ENCODE measurements around the gene SOX10.

Gene SOX10

GRCh38 chr22:37961062-37961461, 23.3 kb downstream of the SOX10 start:
- no peak for TF ChIP-seq TAF1 (IDR thresholded peaks at IDR 0.05; ENCODE audit: borderline replicate concordance, insufficient read depth, low read length)
- TF ChIP-seq SIN3A (IDR thresholded peaks at IDR 0.05; ENCODE audit: borderline replicate concordance, insufficient read depth, low read length) = no peak
- no peak for TF ChIP-seq POLR2AphosphoS5 (IDR thresholded peaks at IDR 0.05; ENCODE audit: low read depth, low read length)
- TF ChIP-seq REST (IDR thresholded peaks at IDR 0.05; ENCODE audit: insufficient read depth in 1 of 2, low read depth in 2 of 2, low read length in 2 of 2) = no peak
- no peak for TF ChIP-seq FOXP2 (optimal IDR thresholded peaks at IDR 0.05; ENCODE audit: borderline replicate concordance, extremely low read depth, extremely low read length, insufficient read depth)

GRCh38 chr22:37959231-37959825, 25.0 kb downstream of the SOX10 start:
- no peak for TF ChIP-seq TAF1 (IDR thresholded peaks at IDR 0.05; ENCODE audit: borderline replicate concordance, insufficient read depth, low read length)
- no peak for TF ChIP-seq SIN3A (IDR thresholded peaks at IDR 0.05; ENCODE audit: borderline replicate concordance, insufficient read depth, low read length)
- TF ChIP-seq REST (IDR thresholded peaks at IDR 0.05; ENCODE audit: insufficient read depth in 1 of 2, low read depth in 2 of 2, low read length in 2 of 2) = no peak
- no peak for TF ChIP-seq POLR2AphosphoS5 (IDR thresholded peaks at IDR 0.05; ENCODE audit: low read depth, low read length)
- no peak for TF ChIP-seq FOXP2 (optimal IDR thresholded peaks at IDR 0.05; ENCODE audit: borderline replicate concordance, extremely low read depth, extremely low read length, insufficient read depth)

GRCh38 chr22:37957232-37957631, 27.1 kb downstream of the SOX10 start:
- TF ChIP-seq TAF1 (IDR thresholded peaks at IDR 0.05; ENCODE audit: borderline replicate concordance, insufficient read depth, low read length) = no peak
- TF ChIP-seq POLR2AphosphoS5 (IDR thresholded peaks at IDR 0.05; ENCODE audit: low read depth, low read length) = no peak
- no peak for TF ChIP-seq SIN3A (IDR thresholded peaks at IDR 0.05; ENCODE audit: borderline replicate concordance, insufficient read depth, low read length)
- TF ChIP-seq REST (IDR thresholded peaks at IDR 0.05; ENCODE audit: insufficient read depth in 1 of 2, low read depth in 2 of 2, low read length in 2 of 2) = no peak
- TF ChIP-seq FOXP2 (optimal IDR thresholded peaks at IDR 0.05; ENCODE audit: borderline replicate concordance, extremely low read depth, extremely low read length, insufficient read depth) = no peak

- TF ChIP-seq SIN3A (IDR thresholded peaks at IDR 0.05; ENCODE audit: borderline replicate concordance, insufficient read depth, low read length) (no peak), REST (IDR thresholded peaks at IDR 0.05; ENCODE audit: insufficient read depth in 1 of 2, low read depth in 2 of 2, low read length in 2 of 2) (no peak), TAF1 (IDR thresholded peaks at IDR 0.05; ENCODE audit: borderline replicate concordance, insufficient read depth, low read length) (no peak), FOXP2 (optimal IDR thresholded peaks at IDR 0.05; ENCODE audit: borderline replicate concordance, extremely low read depth, extremely low read length, insufficient read depth) (no peak), POLR2AphosphoS5 (IDR thresholded peaks at IDR 0.05; ENCODE audit: low read depth, low read length) (no peak)
These were observed 29.7 kb downstream of the SOX10 start for GRCh38 chr22:37954686-37955085.
